ENCODE results near the gene POLR3GL.
A peak's percentile ranks its signal among the peaks of the same experiment; 100 is the strongest.
"Not testable (repeated sequence)": the region's sequence is repeated elsewhere in the genome, so short reads cannot be mapped to it uniquely, and the experiment has no call there.

The POLR3GL gene

DNA sequence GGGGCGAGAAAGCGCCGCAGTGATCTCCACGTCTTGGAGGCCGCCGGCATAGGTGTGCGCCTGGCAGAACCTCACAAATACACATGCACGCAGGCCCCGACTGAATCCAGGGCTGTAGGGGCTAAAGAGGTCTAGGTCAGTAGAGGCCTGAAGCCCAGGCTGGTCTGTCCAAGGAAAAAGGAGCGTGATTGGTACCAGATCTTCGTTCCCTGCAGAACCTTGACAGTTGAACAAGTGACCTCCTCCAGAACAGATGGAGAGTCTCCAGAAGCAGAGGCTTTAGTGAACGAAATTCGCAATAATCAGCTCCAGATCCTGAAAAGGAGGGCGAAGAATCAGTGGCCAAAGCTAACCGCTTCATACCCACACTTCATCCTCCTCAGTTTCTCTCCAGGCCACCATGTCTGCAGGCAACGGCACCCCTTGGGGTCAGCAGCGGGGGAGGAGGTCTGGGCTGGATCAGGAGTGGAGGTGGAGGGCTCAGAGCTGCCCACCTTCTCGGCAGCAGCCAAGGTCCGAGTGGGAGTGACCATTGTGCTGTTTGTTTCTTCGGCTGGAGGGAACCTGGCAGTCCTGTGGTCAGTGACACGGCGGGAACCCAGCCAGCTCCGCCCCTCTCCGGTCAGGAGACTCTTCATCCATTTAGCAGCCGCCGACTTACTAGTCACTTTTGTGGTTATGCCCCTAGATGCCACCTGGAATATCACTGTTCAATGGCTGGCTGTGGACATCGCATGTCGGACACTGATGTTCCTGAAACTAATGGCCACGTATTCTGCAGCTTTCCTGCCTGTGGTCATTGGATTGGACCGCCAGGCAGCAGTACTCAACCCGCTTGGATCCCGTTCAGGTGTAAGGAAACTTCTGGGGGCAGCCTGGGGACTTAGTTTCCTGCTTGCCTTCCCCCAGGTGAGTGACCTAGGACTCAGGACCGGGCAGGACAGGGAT lies 45.2 kb upstream of the POLR3GL start:
- TF ChIP-seq, protein P1, sequence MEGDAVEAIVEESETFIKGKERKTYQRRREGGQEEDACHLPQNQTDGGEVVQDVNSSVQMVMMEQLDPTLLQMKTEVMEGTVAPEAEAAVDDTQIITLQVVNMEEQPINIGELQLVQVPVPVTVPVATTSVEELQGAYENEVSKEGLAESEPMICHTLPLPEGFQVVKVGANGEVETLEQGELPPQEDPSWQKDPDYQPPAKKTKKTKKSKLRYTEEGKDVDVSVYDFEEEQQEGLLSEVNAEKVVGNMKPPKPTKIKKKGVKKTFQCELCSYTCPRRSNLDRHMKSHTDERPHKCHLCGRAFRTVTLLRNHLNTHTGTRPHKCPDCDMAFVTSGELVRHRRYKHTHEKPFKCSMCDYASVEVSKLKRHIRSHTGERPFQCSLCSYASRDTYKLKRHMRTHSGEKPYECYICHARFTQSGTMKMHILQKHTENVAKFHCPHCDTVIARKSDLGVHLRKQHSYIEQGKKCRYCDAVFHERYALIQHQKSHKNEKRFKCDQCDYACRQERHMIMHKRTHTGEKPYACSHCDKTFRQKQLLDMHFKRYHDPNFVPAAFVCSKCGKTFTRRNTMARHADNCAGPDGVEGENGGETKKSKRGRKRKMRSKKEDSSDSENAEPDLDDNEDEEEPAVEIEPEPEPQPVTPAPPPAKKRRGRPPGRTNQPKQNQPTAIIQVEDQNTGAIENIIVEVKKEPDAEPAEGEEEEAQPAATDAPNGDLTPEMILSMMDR (IDR thresholded peaks at IDR 0.05; ENCODE audit: insufficient read depth, low read length, missing control alignments), result no peak
- H3K4me3 ChIP-seq (ENCODE audit: low read depth, low read length), result peak overlapping the region; percentile 95
- no peak for DNase-seq (ENCODE audit: low read depth, low spot score)
- ChIA-PET POLR2A (interaction anchor here (0.6 to 2.0 kb wide), 6 partner anchors 8 to 60 kb away, joined by 3 to 7 read pairs (median 4); partner anchors contain the start of genes ANKRD34A, PIAS3, POLR3GL and RBM8A), CTCF (interaction anchor here (0.8 to 16.0 kb wide), 7 partner anchors 9 to 73 kb away, joined by 3 to 469 read pairs (median 5); partner anchors contain the start of genes ANKRD35, ITGA10 and NUDT17)

DNA sequence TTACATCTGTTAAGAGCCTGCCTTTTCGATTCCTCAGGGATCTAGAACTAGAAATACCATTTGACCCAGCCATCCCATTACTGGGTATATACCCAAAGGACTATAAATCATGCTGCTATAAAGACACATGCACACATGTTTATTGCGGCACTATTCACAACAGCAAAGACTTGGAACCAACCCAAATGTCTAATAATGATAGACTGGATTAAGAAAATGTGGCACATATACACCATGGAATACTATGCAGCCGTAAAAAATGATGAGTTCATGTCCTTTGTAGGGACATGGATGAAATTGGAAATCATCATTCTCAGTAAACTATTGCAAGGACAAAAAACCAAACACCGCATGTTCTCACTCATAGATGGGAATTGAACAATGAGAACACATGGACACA lies 44.2 kb upstream of the POLR3GL start:
- H3K4me3 ChIP-seq (ENCODE audit: low read depth, low read length); POLR2A ChIA-PET; DNase-seq (ENCODE audit: low read depth, low spot score): not testable (repeated sequence)
- CTCF ChIA-PET, result interaction anchor here (2.2 to 2.8 kb wide), 2 partner anchors 10 to 11 kb away, joined by 5 to 16 read pairs; partner anchors contain the start of gene ITGA10

DNA sequence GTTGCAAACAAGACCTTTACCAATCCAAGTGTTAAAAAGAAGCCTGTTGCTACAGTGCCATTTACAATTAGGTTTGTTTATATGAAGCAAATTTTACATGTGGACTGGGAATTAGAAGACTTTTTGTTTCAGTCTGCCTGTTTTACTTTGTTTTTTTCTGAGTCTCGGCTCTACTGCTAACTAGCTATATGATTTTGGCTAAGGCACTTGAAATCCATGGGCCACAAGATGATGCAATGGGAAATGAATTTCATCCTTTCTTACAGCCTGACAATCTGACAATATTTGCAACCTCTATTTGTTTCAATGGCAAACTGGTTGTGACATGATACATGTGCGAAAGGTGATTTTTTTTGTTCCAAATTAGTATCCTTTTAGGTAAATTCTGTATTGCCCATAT lies 42.2 kb upstream of the POLR3GL start:
- CTCF ChIA-PET, result interaction anchor here (0.9 to 1.8 kb wide), 4 partner anchors 12 to 85 kb away, joined by 3 to 16 read pairs (median 4); partner anchors contain the start of genes ITGA10 and NUDT17
- no peak overlapping the region for H3K4me3 ChIP-seq (ENCODE audit: low read depth, low read length)
- POLR2A ChIA-PET, result no interaction called here
- TF ChIP-seq, protein P1 (IDR thresholded peaks at IDR 0.05; ENCODE audit: insufficient read depth, low read length, missing control alignments), result no peak
- DNase-seq (ENCODE audit: low read depth, low spot score), result no peak

DNA sequence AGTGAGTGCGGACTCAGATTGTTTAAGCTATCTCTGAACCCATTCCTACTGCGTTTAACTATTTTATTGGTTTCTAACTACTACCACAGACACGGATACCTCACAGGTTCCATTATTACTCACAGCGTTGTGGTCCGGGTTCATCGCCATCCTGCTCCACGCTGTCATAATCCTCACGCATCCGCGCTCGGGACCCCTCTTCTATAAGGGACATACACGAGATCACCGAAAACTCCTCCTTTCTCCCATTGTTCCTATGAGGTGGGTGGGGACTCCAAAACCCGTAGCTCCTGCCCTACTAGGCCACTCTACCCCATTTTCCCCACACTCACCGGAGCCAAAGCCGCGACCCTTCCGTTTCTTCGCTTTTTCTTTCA lies 37.8 kb upstream of the POLR3GL start:
- TF ChIP-seq, protein P1 (IDR thresholded peaks at IDR 0.05; ENCODE audit: insufficient read depth, low read length, missing control alignments), result no peak
- ChIA-PET CTCF (interaction anchor here (0.5 to 3.8 kb wide), 15 partner anchors 10 to 110 kb away, joined by 3 to 33 read pairs (median 5); partner anchors contain the start of genes ITGA10, LIX1L, NUDT17 and PIAS3), POLR2A (interaction anchor here (0.6 to 1.7 kb wide), 8 partner anchors 8 to 227 kb away, joined by 3 to 8 read pairs (median 4); partner anchors contain the start of genes ANKRD34A, LIX1L, PEX11B and POLR3GL)
- DNase-seq (ENCODE audit: low read depth, low spot score), result no peak
- H3K4me3 ChIP-seq (ENCODE audit: low read depth, low read length), result peak overlapping the region; percentile 87

DNA sequence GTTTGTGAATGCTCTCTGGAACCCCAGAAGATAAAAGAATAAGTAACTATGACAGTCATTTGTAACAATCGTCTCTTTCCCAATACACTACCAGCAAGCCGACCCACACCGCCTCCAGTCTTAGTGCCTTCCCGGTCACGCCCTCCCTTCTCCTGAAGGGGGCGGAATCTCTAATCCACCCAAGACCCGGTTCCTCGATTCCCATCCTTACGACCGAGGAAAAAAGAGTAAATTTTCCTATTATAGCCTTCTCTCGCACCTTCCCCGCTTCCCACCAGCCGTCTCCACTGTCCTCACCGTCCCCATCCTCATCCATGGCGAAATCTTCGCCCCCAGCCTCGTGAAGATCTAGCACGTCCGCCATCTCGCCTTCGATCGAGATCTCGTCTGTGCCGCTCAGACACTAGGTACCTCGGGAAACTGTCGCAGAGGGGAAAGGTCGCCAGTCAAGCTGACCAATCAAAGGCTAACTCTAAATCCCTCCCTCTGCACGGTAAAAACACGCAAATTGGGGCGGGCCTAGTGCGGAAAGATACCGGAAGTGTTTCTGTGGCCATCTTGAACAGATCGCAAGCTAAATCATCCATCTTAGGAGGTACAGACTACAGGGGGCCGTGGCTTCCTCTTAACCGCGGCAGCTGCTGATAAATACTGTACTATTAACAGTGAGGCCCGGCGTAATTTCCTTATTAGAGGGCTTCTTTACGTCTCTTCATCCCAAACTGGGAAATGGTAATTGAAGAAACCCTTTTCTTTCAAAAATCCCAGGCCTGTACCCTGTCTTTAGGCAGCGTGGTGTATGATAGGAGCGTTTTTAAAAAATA lies 37.2 kb upstream of the POLR3GL start, which contains the start of gene RBM8A:
TSS of gene RBM8A (minus strand) at position 422 of the 824 bp plus-strand sequence. CDS start at position 364, 58 bp downstream.
- peak; percentile 92 for DNase-seq (ENCODE audit: low read depth, low spot score)
- TF ChIP-seq, protein P1 (IDR thresholded peaks at IDR 0.05; ENCODE audit: insufficient read depth, low read length, missing control alignments), result peak; percentile 63
- ChIA-PET CTCF (interaction anchor here (0.5 to 3.8 kb wide), 21 partner anchors 9 to 110 kb away, joined by 3 to 33 read pairs (median 4); partner anchors contain the start of genes ANKRD34A, ITGA10, LIX1L and NUDT17), POLR2A (interaction anchor here (0.5 to 1.7 kb wide), 13 partner anchors 8 to 227 kb away, joined by 3 to 8 read pairs (median 3); partner anchors contain the start of genes ANKRD34A, LIX1L, PEX11B and PIAS3)
- H3K4me3 ChIP-seq (ENCODE audit: low read depth, low read length), result peak within 1 kb of the TSS; percentile 87
